ENCODE results near the gene HLTF.
"Not testable (repeated sequence)": the region's sequence is repeated elsewhere in the genome, so short reads cannot be mapped to it uniquely, and the experiment has no call there.

The HLTF gene

GRCh38 chr3:149086232-149086988, at the start of gene HLTF:
TSS of gene HLTF (minus strand) at chr3:149086533. CDS start at chr3:149086336, 197 bp downstream.
- intact Hi-C loops (cut with DNase I) = loop anchor here (5.0 kb wide), 2 partner anchors 46 to 94 kb away; partner anchors contain the start of gene GYG1
- DNase-seq = peak; percentile 92 to 99 (median 94)

- intact Hi-C loops (cut with DNase I) = loop anchor here (5.0 kb wide), 1 partner anchor 47 kb away; the partner anchor contains the start of gene HLTF
- DNase-seq = no peak
These were observed 48.2 kb upstream of the HLTF start for GRCh38 chr3:149134575-149134974.

- intact Hi-C loops (cut with DNase I) = loop anchor here (5.0 kb wide), 1 partner anchor 44 kb away; the partner anchor contains the start of gene HLTF
- DNase-seq = no peak
These were observed 45.3 kb upstream of the HLTF start for GRCh38 chr3:149131589-149131988.

GRCh38 chr3:149129326-149130205, 43.2 kb upstream of the HLTF start, which contains the start of gene HPS3:
TSS of gene HPS3 (plus strand) at chr3:149129638. CDS start at chr3:149129724, 86 bp downstream.
- peak; percentile 82 to 99 (median 90) for DNase-seq
- intact Hi-C loops (cut with DNase I) = loop anchor here (5.0 kb wide), 1 partner anchor 42 kb away; the partner anchor contains the start of gene HLTF

GRCh38 chr3:149128821-149129220, 42.5 kb upstream of the HLTF start:
- intact Hi-C loops (cut with DNase I) = no loop called here
- DNase-seq = no peak

GRCh38 chr3:149122721-149123578, 36.6 kb upstream of the HLTF start:
- intact Hi-C loops (cut with DNase I) = no loop called here
- no peak for DNase-seq

- intact Hi-C loops (cut with DNase I) = loop anchor here (1.0 kb wide), 1 partner anchor 153 kb away; no protein-coding TSS in a partner anchor
- DNase-seq = no peak
These were observed 34.0 kb upstream of the HLTF start for GRCh38 chr3:149120051-149120972.

GRCh38 chr3:149119466-149119865, 33.1 kb upstream of the HLTF start:
- intact Hi-C loops (cut with DNase I) = no loop called here
- no peak for DNase-seq

GRCh38 chr3:149118724-149119123, 32.4 kb upstream of the HLTF start:
- DNase-seq = no peak
- intact Hi-C loops (cut with DNase I) = no loop called here

GRCh38 chr3:149115114-149115513, 28.8 kb upstream of the HLTF start:
- DNase-seq = no peak
- intact Hi-C loops (cut with DNase I) = no loop called here

- intact Hi-C loops (cut with DNase I) = no loop called here
- no peak for DNase-seq
These were observed 28.1 kb upstream of the HLTF start for GRCh38 chr3:149114458-149114857.

- intact Hi-C loops (cut with DNase I) = no loop called here
- DNase-seq = no peak
These were observed 18.2 kb upstream of the HLTF start for GRCh38 chr3:149104484-149104883.

- intact Hi-C loops (cut with DNase I) = no loop called here
- DNase-seq = no peak
These were observed 15.3 kb upstream of the HLTF start for GRCh38 chr3:149101641-149102040.

- intact Hi-C loops (cut with DNase I) = no loop called here
- DNase-seq = no peak
These were observed 14.8 kb upstream of the HLTF start for GRCh38 chr3:149101154-149101553.

- intact Hi-C loops (cut with DNase I) = not testable (repeated sequence)
- peak in 1 of 10 donors; percentile 81 for DNase-seq
These were observed 11.7 kb upstream of the HLTF start for GRCh38 chr3:149097987-149098386.

- intact Hi-C loops (cut with DNase I) = no loop called here
These were observed 9.2 kb upstream of the HLTF start for GRCh38 chr3:149095487-149095886.

GRCh38 chr3:149091983-149092382, 5.7 kb upstream of the HLTF start:
- intact Hi-C loops (cut with DNase I) = no loop called here
- no peak for DNase-seq

More at GRCh38 chr3:149095487-149095886, 9.2 kb upstream of the HLTF start:
- no peak for DNase-seq

GRCh38 chr3:149090907-149091306, 4.6 kb upstream of the HLTF start:
- intact Hi-C loops (cut with DNase I) = no loop called here
- DNase-seq = no peak

- DNase-seq = no peak
- intact Hi-C loops (cut with DNase I) = no loop called here
These were observed 4.1 kb upstream of the HLTF start for GRCh38 chr3:149090461-149090860.
